ENCODE data around the gene LRRFIP2. TPM values are rescaled to one million over a fixed set of nuclear protein-coding genes. Genes with fewer than 3 reads are reported as not detected.

The LRRFIP2 gene
- total RNA-seq, 2 experiments from 2014 or later, result 27.8 to 29.0 TPM

DNA sequence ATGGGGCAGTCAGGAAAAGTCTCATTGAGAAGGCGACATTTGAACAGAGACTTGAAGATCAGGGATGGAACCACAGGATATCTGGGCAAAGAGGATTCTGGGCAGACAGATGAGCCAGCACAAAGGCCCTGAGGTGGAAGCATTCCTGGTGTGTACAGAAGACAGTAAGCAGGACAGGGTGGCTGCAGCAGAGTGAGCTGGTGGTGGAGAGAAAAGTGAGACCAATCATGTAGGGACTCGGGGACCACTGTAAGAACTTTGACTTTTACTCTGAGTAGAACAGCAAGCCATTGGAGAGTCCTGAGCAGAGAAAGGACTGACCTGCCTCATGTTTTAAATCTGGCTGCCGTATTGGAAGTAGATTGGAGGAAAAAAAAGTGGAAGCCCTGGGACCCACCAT lies 29.9 kb upstream of the LRRFIP2 start:
- POLR2A ChIA-PET, result no interaction called here
- H3K27ac Mint-ChIP-seq, result no peak overlapping the region
- no peaks in the 10 kb centered on the region for H3K4me1 Mint-ChIP-seq

DNA sequence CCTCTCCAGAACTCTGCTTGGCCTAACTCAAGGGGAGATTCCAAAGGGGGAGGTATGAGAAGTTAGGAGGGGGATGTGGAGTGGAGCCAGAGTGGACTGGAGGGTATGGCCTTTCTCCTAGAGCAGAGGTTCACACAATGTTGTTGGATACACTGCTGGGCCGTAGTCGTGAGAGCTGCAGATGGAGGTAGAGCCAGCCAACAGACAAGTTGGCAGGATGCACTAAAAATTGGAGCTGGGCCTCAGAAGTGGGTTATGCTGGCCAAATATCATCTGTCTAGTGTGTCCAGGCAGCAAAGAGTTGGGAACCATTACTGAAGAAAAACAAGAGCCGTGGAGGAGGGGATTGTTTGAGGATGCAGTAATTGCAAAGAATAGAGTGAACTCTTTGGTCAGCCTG lies 27.7 kb upstream of the LRRFIP2 start:
- no peak overlapping the region for H3K27ac Mint-ChIP-seq
- no peaks in the 10 kb centered on the region for H3K9me3 Mint-ChIP-seq
- no peak overlapping the region for H3K4me3 Mint-ChIP-seq
- peaks cover 9% of the 10 kb centered on the region for H3K27me3 Mint-ChIP-seq
- DNase-seq (no peak), ATAC-seq (ENCODE audit: low read depth) (no peak)
- H3K4me1 Mint-ChIP-seq, result no peaks in the 10 kb centered on the region
- no peaks in the 10 kb centered on the region for H3K36me3 Mint-ChIP-seq
- POLR2A ChIA-PET, result no interaction called here

More for the DNA sequence above, 29.9 kb upstream of the LRRFIP2 start:
- H3K27me3 Mint-ChIP-seq, result peaks cover 6% of the 10 kb centered on the region
- ATAC-seq (ENCODE audit: low read depth) (no peak), DNase-seq (no peak)
- H3K4me3 Mint-ChIP-seq, result no peak overlapping the region
- H3K9me3 Mint-ChIP-seq, result no peaks in the 10 kb centered on the region
- no peaks in the 10 kb centered on the region for H3K36me3 Mint-ChIP-seq

DNA sequence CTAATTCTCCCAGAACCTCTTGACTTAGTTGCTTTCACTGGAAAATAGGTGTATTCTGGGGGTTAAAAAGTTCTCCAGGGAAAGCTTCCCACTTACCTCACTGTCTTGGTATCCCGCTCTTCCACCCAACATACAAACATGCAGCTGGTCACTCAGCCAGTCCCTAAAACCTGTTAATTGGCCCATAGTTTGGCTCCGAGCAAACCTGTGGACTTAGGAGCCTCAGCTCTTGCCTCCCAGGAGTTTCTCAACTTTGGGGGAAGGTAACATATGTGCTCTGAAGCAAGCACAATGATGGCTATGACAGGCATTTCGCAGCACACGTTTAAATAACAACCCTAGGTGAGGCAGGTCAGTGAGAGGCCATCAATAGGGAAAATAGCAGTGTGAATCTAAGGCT lies 25.8 kb upstream of the LRRFIP2 start:
- no peaks in the 10 kb centered on the region for H3K4me1 Mint-ChIP-seq
- H3K27me3 Mint-ChIP-seq, result peaks cover 7% of the 10 kb centered on the region
- H3K9me3 Mint-ChIP-seq, result no peaks in the 10 kb centered on the region
- POLR2A ChIA-PET, result no interaction called here
- DNase-seq, result no peak
- no peaks in the 10 kb centered on the region for H3K36me3 Mint-ChIP-seq
- H3K27ac Mint-ChIP-seq, result no peak overlapping the region
- no peak for ATAC-seq (ENCODE audit: low read depth)
- H3K4me3 Mint-ChIP-seq, result no peak overlapping the region

DNA sequence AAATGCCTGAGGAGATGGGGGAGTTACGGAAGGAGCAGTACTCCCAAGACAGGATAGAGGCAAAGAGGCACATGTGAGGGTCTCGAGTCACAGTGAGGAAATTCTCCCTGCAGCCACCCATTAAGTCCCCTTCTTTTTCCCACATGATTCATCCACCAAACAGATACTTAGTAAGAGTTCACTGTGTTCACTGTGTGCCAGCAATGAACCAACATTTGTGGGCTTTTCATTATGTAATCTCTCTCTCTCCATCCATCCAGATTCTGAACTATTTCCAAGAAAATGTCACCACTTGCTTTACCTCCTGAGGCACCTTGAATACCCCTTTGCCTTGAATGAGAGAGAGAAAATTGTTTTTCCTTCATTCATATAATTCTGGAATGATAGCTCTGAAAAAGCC lies 24.6 kb upstream of the LRRFIP2 start:
- H3K9me3 Mint-ChIP-seq, result no peaks in the 10 kb centered on the region
- ATAC-seq (ENCODE audit: low read depth) (no peak), DNase-seq (no peak)
- H3K4me3 Mint-ChIP-seq, result no peak overlapping the region
- no peak overlapping the region for H3K27ac Mint-ChIP-seq
- H3K36me3 Mint-ChIP-seq, result no peaks in the 10 kb centered on the region
- no peaks in the 10 kb centered on the region for H3K4me1 Mint-ChIP-seq
- H3K27me3 Mint-ChIP-seq, result peaks cover 5% of the 10 kb centered on the region
- POLR2A ChIA-PET, result no interaction called here

DNA sequence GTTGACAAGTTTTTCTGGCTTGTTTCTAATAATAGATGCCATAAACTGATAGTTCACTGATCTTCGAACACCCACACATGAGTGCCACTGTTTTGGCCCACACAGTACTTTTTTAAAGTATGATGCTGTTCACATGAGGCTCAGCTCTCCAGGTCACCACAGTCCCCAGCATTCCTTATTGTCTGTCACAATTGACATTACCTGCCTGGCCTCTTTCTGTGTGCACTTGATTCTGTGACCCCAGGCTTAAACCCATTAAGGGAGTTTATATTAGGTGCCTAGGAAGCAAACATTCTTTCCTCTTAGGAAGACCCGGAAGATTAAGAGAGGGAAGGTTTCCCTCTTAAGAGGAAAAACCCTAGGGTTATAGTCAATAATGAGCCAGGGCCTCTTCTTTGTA lies 24.2 kb upstream of the LRRFIP2 start:
- peaks cover 5% of the 10 kb centered on the region for H3K27me3 Mint-ChIP-seq
- H3K9me3 Mint-ChIP-seq, result no peaks in the 10 kb centered on the region
- H3K27ac Mint-ChIP-seq, result no peak overlapping the region
- no peaks in the 10 kb centered on the region for H3K36me3 Mint-ChIP-seq
- ATAC-seq (ENCODE audit: low read depth) (no peak), DNase-seq (no peak)
- no peak overlapping the region for H3K4me3 Mint-ChIP-seq
- POLR2A ChIA-PET, result no interaction called here
- H3K4me1 Mint-ChIP-seq, result no peaks in the 10 kb centered on the region

DNA sequence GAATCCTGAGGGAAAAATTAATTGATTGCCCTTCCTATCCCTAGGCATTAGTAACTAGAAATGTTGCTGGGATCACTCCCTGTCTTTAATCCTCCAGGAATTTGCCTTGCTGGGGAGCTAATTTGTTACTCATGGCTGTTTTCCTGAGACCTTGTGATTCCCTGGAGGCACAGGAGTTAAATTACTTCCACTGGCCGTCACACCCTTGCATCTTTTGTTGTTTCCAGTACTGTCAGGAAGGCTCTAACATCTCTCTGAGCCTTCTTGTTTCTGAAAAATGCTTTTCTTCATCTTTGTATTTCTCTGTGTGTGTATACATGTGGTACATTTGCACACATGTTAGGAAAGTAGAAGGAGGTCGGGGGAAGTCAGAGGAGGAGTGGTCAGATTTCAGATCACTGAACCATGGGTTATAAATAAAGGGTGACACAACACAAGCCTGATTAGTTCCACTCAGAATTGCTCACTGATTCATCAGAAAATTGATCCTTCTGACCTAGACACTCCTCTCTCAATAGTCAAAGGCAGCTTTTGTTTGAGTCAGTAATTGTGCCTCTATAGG lies 23.5 kb upstream of the LRRFIP2 start:
- POLR2A ChIA-PET, result no interaction called here
- H3K4me3 Mint-ChIP-seq, result no peak overlapping the region
- H3K27me3 Mint-ChIP-seq, result peaks cover 5% of the 10 kb centered on the region
- H3K9me3 Mint-ChIP-seq, result no peaks in the 10 kb centered on the region
- H3K4me1 Mint-ChIP-seq, result no peaks in the 10 kb centered on the region
- DNase-seq (no peak), ATAC-seq (ENCODE audit: low read depth) (no peak)
- H3K27ac Mint-ChIP-seq, result no peak overlapping the region
- no peaks in the 10 kb centered on the region for H3K36me3 Mint-ChIP-seq

DNA sequence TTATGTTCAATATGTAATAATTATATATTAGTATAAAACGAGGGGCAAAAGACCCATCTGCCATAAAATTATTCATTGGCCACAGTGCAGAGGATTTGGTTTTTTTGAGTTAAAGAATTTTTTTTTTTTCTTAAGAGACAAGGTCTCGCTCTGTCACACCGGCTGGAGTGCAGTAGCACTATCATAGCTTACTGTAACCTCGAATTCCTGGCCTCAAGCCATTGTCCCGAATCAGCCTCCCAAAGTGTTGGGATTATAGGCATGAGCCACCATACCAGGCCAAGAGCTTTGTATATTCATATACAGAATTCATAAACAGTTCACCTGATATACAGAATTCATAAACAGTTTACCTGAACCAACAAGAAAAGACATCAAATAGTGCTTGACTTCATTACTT lies 20.2 kb upstream of the LRRFIP2 start:
- Mint-ChIP-seq H3K9me3 (no peaks in the 10 kb centered on the region), H3K27me3 (peaks cover 3% of the 10 kb centered on the region), H3K4me1 (no peaks in the 10 kb centered on the region), H3K36me3 (no peaks in the 10 kb centered on the region), H3K27ac (no peak overlapping the region), H3K4me3 (no peak overlapping the region)
- no peak for ATAC-seq (ENCODE audit: low read depth)
- no peak for DNase-seq
- POLR2A ChIA-PET, result no interaction called here

DNA sequence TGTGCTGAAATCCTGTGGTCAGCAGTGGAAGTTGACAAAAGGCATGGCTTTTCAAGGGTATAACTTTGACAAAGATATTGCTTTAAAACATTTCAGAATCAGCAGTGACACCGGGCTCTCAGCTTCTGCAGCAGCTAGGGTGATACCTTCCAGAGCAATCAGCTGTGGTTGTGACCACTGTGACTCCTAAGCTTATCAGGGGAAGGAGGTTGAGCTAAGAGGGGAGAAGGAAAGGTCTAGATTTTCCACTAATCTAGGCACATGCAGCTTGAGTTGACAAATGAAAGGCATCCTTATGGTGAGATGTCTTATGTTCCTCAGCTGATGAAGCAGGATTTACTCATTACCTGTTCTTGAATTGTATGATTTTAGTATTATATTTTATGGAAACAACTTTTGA lies 16.3 kb upstream of the LRRFIP2 start:
- Mint-ChIP-seq H3K4me1 (no peaks in the 10 kb centered on the region), H3K27ac (no peak overlapping the region), H3K4me3 (no peak overlapping the region), H3K36me3 (no peaks in the 10 kb centered on the region), H3K9me3 (no peaks in the 10 kb centered on the region), H3K27me3 (peaks cover 3% of the 10 kb centered on the region)
- POLR2A ChIA-PET, result interaction anchor here (0.6 kb wide), 1 partner anchor 117 kb away, joined by 3 read pairs; no protein-coding TSS in a partner anchor
- DNase-seq (no peak), ATAC-seq (ENCODE audit: low read depth) (no peak)

DNA sequence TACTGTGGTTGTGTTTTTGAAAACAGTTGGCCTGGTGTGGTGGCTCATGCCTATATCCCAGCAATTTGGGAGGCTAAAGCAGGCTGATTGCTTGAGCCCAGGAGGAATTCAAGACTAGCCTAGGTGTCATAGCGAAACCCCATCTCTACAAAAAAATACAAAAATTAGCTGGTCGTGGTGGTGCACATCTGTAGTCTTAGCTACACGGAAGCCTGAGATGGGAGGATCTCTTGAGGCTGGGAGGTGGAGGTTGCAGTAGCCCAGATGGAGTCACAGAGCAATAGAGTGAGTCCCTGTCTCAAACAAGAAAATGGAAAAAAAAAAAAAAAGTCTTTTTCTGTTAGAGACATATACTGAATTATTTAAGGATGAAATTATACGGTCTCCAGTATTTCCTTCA lies 14.7 kb upstream of the LRRFIP2 start:
- ATAC-seq (ENCODE audit: low read depth), result no peak
- Mint-ChIP-seq H3K9me3 (no peaks in the 10 kb centered on the region), H3K4me3 (no peak overlapping the region), H3K36me3 (no peaks in the 10 kb centered on the region), H3K27ac (no peak overlapping the region), H3K27me3 (peaks cover 3% of the 10 kb centered on the region), H3K4me1 (no peaks in the 10 kb centered on the region)
- POLR2A ChIA-PET, result no interaction called here
- no peak for DNase-seq

DNA sequence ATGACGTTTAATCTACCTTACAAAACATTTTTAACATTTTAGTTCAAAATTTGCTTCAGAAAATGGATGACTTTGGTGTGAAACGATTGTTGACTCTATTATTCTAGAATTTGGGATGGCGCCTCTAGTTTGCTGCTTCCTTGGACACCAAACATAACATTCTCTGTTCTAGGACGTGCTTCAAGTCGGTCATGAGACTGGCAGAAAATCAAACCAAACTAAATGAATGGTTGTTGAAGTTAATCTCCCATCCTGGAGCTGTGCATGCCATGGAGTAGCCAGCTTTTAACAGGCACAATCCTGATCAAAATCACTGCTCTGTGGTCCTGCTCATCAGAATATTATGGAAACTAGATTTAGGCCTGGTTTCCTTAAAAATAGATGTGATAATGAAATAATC lies 9.6 kb upstream of the LRRFIP2 start:
- no peak overlapping the region for H3K27ac Mint-ChIP-seq
- no peaks in the 10 kb centered on the region for H3K27me3 Mint-ChIP-seq
- no peak overlapping the region for H3K4me3 Mint-ChIP-seq
- ATAC-seq (ENCODE audit: low read depth), result no peak
- DNase-seq, result no peak
- H3K4me1 Mint-ChIP-seq, result peaks cover 16% of the 10 kb centered on the region
- H3K36me3 Mint-ChIP-seq, result peaks cover 5% of the 10 kb centered on the region
- POLR2A ChIA-PET, result no interaction called here
- no peaks in the 10 kb centered on the region for H3K9me3 Mint-ChIP-seq

DNA sequence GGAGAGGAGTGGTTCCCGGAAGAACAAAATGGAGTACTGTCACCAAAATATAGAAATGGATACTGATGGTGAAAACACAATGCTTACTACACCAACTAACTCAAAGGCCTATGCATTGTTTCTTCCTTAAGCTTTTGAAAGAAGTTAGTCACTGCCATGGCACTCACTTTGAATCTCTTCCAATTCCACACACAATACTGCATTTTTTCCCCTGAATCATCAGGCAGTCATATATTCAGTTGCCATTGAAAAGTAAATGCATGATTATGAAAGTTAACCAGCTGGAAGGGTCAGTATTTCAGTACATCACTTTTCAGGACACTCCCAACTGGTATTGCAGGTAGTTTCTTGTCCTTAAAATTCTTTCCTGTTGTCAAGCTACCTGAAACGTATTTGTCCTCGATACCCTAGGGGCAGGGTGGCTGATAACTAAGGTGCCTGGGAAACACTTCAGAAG lies 9.0 kb upstream of the LRRFIP2 start:
- Mint-ChIP-seq H3K4me3 (no peak overlapping the region), H3K4me1 (peaks cover 16% of the 10 kb centered on the region), H3K36me3 (peaks cover 5% of the 10 kb centered on the region), H3K9me3 (no peaks in the 10 kb centered on the region), H3K27ac (no peak overlapping the region), H3K27me3 (no peaks in the 10 kb centered on the region)
- DNase-seq, result no peak
- POLR2A ChIA-PET, result no interaction called here
- ATAC-seq (ENCODE audit: low read depth), result no peak

DNA sequence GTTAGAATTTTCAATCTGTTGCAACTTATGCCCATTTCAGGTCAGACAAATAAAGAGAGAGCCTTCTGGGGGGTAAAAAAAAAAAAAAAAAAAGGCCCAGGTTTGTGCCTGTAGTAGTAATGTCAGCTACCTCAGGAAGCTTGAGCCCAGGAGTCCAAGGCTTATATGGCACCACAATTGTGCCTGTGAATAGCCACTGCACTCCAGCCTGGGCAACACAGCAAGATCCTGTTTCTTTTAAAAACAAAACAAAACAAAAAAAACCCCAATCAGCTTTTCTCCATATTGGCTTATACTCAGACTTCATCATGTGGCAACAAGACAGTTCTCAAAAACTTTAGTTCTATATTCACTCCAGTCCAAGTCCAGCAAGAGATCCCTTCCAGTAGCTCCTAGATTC lies 8.4 kb upstream of the LRRFIP2 start:
- H3K9me3 Mint-ChIP-seq, result no peaks in the 10 kb centered on the region
- H3K4me1 Mint-ChIP-seq, result peaks cover 20% of the 10 kb centered on the region
- no peak overlapping the region for H3K27ac Mint-ChIP-seq
- no peak for DNase-seq
- no peak overlapping the region for H3K4me3 Mint-ChIP-seq
- peaks cover 5% of the 10 kb centered on the region for H3K36me3 Mint-ChIP-seq
- POLR2A ChIA-PET, result no interaction called here
- no peak for ATAC-seq (ENCODE audit: low read depth)
- no peaks in the 10 kb centered on the region for H3K27me3 Mint-ChIP-seq

DNA sequence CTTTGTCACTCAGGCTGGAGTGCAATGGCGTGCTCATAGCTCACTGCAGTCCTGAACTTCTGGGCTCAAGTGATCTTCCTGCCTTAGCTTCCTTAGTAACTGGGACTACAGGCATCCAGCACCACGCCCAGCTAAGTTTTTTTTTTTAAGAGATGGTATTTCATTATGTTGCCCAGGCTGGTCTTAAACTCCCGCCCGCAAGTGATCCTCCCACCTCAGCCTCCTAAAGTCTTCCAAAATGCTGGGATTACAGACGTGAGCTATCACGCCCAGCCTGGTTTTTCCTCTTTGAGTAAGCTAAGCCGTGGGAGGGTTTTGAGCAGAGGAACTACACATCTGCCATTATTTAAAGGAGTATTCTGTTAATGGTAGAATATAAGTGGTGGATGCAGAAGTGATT lies 7.4 kb upstream of the LRRFIP2 start:
- Mint-ChIP-seq H3K27ac (no peak overlapping the region), H3K27me3 (no peaks in the 10 kb centered on the region), H3K36me3 (peaks cover 5% of the 10 kb centered on the region), H3K9me3 (no peaks in the 10 kb centered on the region), H3K4me3 (no peak overlapping the region), H3K4me1 (peaks cover 30% of the 10 kb centered on the region)
- POLR2A ChIA-PET, result no interaction called here
- no peak for ATAC-seq (ENCODE audit: low read depth)
- DNase-seq, result no peak

DNA sequence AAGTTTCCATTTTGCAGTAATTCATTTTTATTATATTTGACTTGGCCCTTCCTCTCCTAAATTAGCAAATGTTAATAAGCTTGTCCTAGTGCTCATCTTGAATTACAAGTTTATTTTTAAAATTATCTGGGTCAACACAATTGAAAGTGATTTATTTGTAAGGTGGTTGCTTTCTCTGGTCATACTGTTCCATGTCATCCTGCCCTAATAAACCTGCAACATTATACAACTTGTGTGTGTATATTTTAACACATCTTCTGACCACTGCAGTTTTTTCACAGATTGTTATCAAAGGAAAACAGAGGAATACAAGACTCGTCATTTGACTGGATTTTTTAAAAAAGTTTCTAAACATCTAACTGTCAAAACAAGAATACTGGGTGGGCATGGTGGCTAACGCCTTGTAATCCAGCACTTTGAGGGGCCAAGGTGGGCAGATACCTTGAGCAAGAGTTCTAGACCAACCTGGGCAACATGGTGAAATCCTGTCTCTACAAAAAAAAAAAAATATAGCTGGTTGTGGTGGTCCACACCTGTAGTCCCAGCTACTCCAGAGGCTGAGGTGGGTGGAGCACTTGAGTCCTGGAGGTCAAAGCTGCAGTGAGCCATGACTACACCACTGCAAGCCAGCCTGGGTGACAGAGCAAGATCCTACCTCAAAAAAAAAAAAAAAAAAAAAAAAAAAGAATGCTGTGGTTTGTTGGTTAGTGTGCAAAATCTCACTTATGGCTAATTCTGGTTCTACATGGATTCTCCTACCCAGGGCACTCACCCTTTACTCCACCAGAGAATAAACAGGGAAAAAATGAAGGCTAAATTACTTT lies 5.0 kb upstream of the LRRFIP2 start:
- no peak for ATAC-seq (ENCODE audit: low read depth)
- Mint-ChIP-seq H3K4me3 (no peak overlapping the region), H3K9me3 (no peaks in the 10 kb centered on the region), H3K27ac (no peak overlapping the region), H3K36me3 (peaks cover 5% of the 10 kb centered on the region), H3K27me3 (no peaks in the 10 kb centered on the region), H3K4me1 (peaks cover 35% of the 10 kb centered on the region)
- POLR2A ChIA-PET, result no interaction called here
- DNase-seq, result no peak
